Measurements from ENCODE around the gene TLDC2. TPM values are rescaled to one million over a fixed set of nuclear protein-coding genes. Genes with fewer than 3 reads are reported as not detected.
"Not testable (repeated sequence)": the region's sequence is repeated elsewhere in the genome, so short reads cannot be mapped to it uniquely, and the experiment has no call there.

The TLDC2 gene
- total RNA-seq, 2 donors from 2014 or later: 0.18 to 0.24 TPM

- Histone ChIP-seq H3K36me3 (ENCODE audit: control insufficient read depth, insufficient read depth, low read length) (no peaks in the 10 kb centered on the region), H3K4me3 (ENCODE audit: low read length) (no peak overlapping the region), H3K9me3 (ENCODE audit: control insufficient read depth, low read length) (no peaks in the 10 kb centered on the region), H3K27ac (ENCODE audit: low read depth, low read length) (no peak overlapping the region), H3K27me3 (ENCODE audit: control insufficient read depth, insufficient read depth, low read length, poor library complexity, severe bottlenecking) (no peaks in the 10 kb centered on the region), H3K4me1 (ENCODE audit: control insufficient read depth, insufficient read depth, low read length) (no peaks in the 10 kb centered on the region), H3K9ac (ENCODE audit: extremely low read depth, low read length, poor library complexity, severe bottlenecking) (no peak overlapping the region)
- Mint-ChIP-seq H3K4me3 (no peak overlapping the region), H3K36me3 (ENCODE audit: low read depth) (no peaks in the 10 kb centered on the region), H3K9me3 (no peaks in the 10 kb centered on the region), H3K4me1 (no peaks in the 10 kb centered on the region), H3K27ac (no peak overlapping the region), H3K27me3 (ENCODE audit: insufficient read depth) (peaks cover 2% of the 10 kb centered on the region)
- WGBS, 2 experiments (ENCODE audit: insufficient coverage in 1 of 2, insufficient read length in 1 of 2): 60 to 82% methylated on average over 3 to 9 of the region's 11 CpGs
- no peak for TF ChIP-seq CTCF (conservative IDR thresholded peaks at IDR 0.05)
- DNase-seq: no peak
Observed at GRCh38 chr20:36932476-36933426, 56.8 kb downstream of the TLDC2 start.

GRCh38 chr20:36933571-36933970 is 57.6 kb downstream of the TLDC2 start:
- H3K36me3 Mint-ChIP-seq (ENCODE audit: low read depth); H3K27ac Mint-ChIP-seq; H3K4me3 ChIP-seq (ENCODE audit: low read length); H3K36me3 ChIP-seq (ENCODE audit: control insufficient read depth, insufficient read depth, low read length); H3K9me3 ChIP-seq (ENCODE audit: control insufficient read depth, low read length); H3K4me1 Mint-ChIP-seq; H3K27me3 ChIP-seq (ENCODE audit: control insufficient read depth, insufficient read depth, low read length, poor library complexity, severe bottlenecking); H3K9ac ChIP-seq (ENCODE audit: extremely low read depth, low read length, poor library complexity, severe bottlenecking); H3K9me3 Mint-ChIP-seq; H3K4me3 Mint-ChIP-seq; DNase-seq; H3K4me1 ChIP-seq (ENCODE audit: control insufficient read depth, insufficient read depth, low read length); H3K27ac ChIP-seq (ENCODE audit: low read depth, low read length); H3K27me3 Mint-ChIP-seq (ENCODE audit: insufficient read depth): not testable (repeated sequence)
- WGBS, 2 experiments (ENCODE audit: insufficient coverage in 1 of 2, insufficient read length in 1 of 2): 89 to 96% methylated on average over 8 to 16 of the region's 16 CpGs

GRCh38 chr20:36936341-36936740 is 60.4 kb downstream of the TLDC2 start:
- no peak overlapping the region for H3K4me3 ChIP-seq (ENCODE audit: low read length)
- no peak overlapping the region for H3K9ac ChIP-seq (ENCODE audit: extremely low read depth, low read length, poor library complexity, severe bottlenecking)
- peaks cover 10% of the 10 kb centered on the region for H3K27me3 ChIP-seq (ENCODE audit: control insufficient read depth, insufficient read depth, low read length, poor library complexity, severe bottlenecking)
- 94 to 98% methylated on average over 8 of the region's 8 CpGs for WGBS, 2 experiments (ENCODE audit: insufficient coverage in 1 of 2, insufficient read length in 1 of 2)
- H3K9me3 Mint-ChIP-seq: no peaks in the 10 kb centered on the region
- peaks cover 6% of the 10 kb centered on the region for H3K4me1 Mint-ChIP-seq
- DNase-seq: no peak
- H3K27ac ChIP-seq (ENCODE audit: low read depth, low read length): no peak overlapping the region
- no peaks in the 10 kb centered on the region for H3K4me1 ChIP-seq (ENCODE audit: control insufficient read depth, insufficient read depth, low read length)
- H3K27ac Mint-ChIP-seq: no peak overlapping the region
- H3K36me3 ChIP-seq (ENCODE audit: control insufficient read depth, insufficient read depth, low read length): no peaks in the 10 kb centered on the region
- H3K4me3 Mint-ChIP-seq: no peak overlapping the region
- H3K27me3 Mint-ChIP-seq (ENCODE audit: insufficient read depth): peaks cover 4% of the 10 kb centered on the region
- H3K36me3 Mint-ChIP-seq (ENCODE audit: low read depth): no peaks in the 10 kb centered on the region
- no peaks in the 10 kb centered on the region for H3K9me3 ChIP-seq (ENCODE audit: control insufficient read depth, low read length)
- no peak for TF ChIP-seq CTCF (conservative IDR thresholded peaks at IDR 0.05)

GRCh38 chr20:36936761-36937401 is 60.9 kb downstream of the TLDC2 start:
- H3K27ac ChIP-seq (ENCODE audit: low read depth, low read length); H3K36me3 ChIP-seq (ENCODE audit: control insufficient read depth, insufficient read depth, low read length); H3K9me3 ChIP-seq (ENCODE audit: control insufficient read depth, low read length); H3K27ac Mint-ChIP-seq; H3K9ac ChIP-seq (ENCODE audit: extremely low read depth, low read length, poor library complexity, severe bottlenecking); H3K9me3 Mint-ChIP-seq; H3K36me3 Mint-ChIP-seq (ENCODE audit: low read depth); H3K4me1 ChIP-seq (ENCODE audit: control insufficient read depth, insufficient read depth, low read length); DNase-seq; H3K4me3 Mint-ChIP-seq; H3K4me1 Mint-ChIP-seq; H3K4me3 ChIP-seq (ENCODE audit: low read length); H3K27me3 Mint-ChIP-seq (ENCODE audit: insufficient read depth): not testable (repeated sequence)
- WGBS, 2 experiments (ENCODE audit: insufficient coverage in 1 of 2, insufficient read length in 1 of 2): 95 to 100% methylated on average over 2 to 9 of the region's 9 CpGs
- H3K27me3 ChIP-seq (ENCODE audit: control insufficient read depth, insufficient read depth, low read length, poor library complexity, severe bottlenecking): peaks cover 15% of the 10 kb centered on the region
